Stomach (tissue), 4 donors: Measurements from ENCODE around the gene KCNAB1.

Source experiments
- EP300 ChIP-seq: sonication (generic); formaldehyde crosslinking; IDR thresholded peaks from one replicate; pipeline ENCODE4 v1.6.1; 2017; ENCODE audit warnings: antibody characterized with exemption
- POLR2A ChIP-seq, 4 donors: fragments of 450-650 bp; IDR thresholded peaks; one replicate each; pipeline ENCODE4 v1.6.1; 2016; ENCODE audit warnings: antibody characterized with exemption in 4 of 4, control low read depth in 2 of 4, mild to moderate bottlenecking in 1 of 4, moderate library complexity in 1 of 4
- POLR2AphosphoS5 ChIP-seq, 3 donors: sonication (generic); formaldehyde crosslinking; IDR thresholded peaks; one replicate each; pipeline ENCODE4 v1.6.1; 2016; ENCODE audit warnings: antibody characterized with exemption in 3 of 3
- TF ChIP-seq, protein P1 (sequence below), 7 experiments: fragments of 450-650 bp in 4 of 7; fragments of 200-600 bp in 3 of 7; sonication (generic) in 3 of 7; IDR thresholded peaks; one replicate each; pipeline ENCODE4 v1.5.1; 2016 to 2019; ENCODE audit warnings: antibody characterized with exemption in 7 of 7, control low read depth in 2 of 7, mild to moderate bottlenecking in 1 of 7

DNA sequence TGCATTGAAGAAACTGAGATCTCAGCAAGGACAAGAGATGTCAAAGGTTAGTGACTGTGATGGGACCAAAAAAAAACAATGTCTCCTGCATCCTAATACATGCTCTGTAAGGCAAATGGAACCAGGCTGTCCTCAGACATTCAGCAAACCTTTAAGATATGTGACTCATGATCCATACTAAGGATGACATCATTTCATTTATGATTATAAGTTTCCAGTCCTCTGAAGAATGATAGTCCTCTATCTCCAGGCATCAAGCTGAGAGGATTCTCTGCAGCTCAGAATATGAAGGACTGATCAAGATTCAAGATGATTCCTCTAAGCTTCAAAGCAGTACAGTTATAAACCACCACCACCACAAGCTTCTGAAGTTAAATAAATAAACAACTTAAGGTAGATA is 386.9 kb downstream of the KCNAB1 start:
- TF ChIP-seq, protein P1, sequence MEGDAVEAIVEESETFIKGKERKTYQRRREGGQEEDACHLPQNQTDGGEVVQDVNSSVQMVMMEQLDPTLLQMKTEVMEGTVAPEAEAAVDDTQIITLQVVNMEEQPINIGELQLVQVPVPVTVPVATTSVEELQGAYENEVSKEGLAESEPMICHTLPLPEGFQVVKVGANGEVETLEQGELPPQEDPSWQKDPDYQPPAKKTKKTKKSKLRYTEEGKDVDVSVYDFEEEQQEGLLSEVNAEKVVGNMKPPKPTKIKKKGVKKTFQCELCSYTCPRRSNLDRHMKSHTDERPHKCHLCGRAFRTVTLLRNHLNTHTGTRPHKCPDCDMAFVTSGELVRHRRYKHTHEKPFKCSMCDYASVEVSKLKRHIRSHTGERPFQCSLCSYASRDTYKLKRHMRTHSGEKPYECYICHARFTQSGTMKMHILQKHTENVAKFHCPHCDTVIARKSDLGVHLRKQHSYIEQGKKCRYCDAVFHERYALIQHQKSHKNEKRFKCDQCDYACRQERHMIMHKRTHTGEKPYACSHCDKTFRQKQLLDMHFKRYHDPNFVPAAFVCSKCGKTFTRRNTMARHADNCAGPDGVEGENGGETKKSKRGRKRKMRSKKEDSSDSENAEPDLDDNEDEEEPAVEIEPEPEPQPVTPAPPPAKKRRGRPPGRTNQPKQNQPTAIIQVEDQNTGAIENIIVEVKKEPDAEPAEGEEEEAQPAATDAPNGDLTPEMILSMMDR (IDR thresholded peaks at IDR 0.05) = no peak
- TF ChIP-seq POLR2AphosphoS5 (IDR thresholded peaks at IDR 0.05) = no peak
- no peak for TF ChIP-seq EP300
- no peak for TF ChIP-seq POLR2A (IDR thresholded peaks at IDR 0.05)
